HCT116 (cell line): ENCODE results near the gene ACTN1. TPM values are rescaled to one million over a fixed set of nuclear protein-coding genes. Genes with fewer than 3 reads are reported as not detected.

Experiments used
- ATAC-seq: fragments of 200-7000 bp; cut with Tn5 transposase; 2 replicates; pipeline ENCODE4 v1.9.1; 2020; ENCODE audit warnings: mild to moderate bottlenecking, moderate library complexity
- BruUV-seq: library from RNA; stranded (reverse); fragments of 400-500 nt; replicated peaks from 2 replicates; lab custom pipeline; 2021; lab: Mats Ljungman, UMichigan
- CTCF ChIA-PET: fragments of 300-600 bp; sonication (Branson Sonifier 250); formaldehyde crosslinking; loops from one replicate; lab custom pipeline; 2021; ENCODE audit warnings: antibody characterized with exemption; lab: Charles Lee
- POLR2A ChIA-PET: fragments of 300-600, 350-600 bp; sonication (Branson Sonifier 250); formaldehyde crosslinking; loops from one replicate; lab custom pipeline; 2021; ENCODE audit warnings: antibody characterized with exemption; lab: Charles Lee
- RAD21 ChIA-PET, 2 experiments: fragments of 300-600 bp; sonication (Branson Sonifier 250); formaldehyde crosslinking; loops; one replicate each; lab custom pipeline; 2023; ENCODE audit warnings: low total read pairs in 2 of 2; ENCODE audit not compliant: uncharacterized antibody in 2 of 2, unreplicated experiment in 2 of 2, low non-redundant PET in 1 of 2; lab: Charles Lee
- DNase-seq: peaks from one replicate; pipeline ENCODE4 v3.0.0-alpha.2; 2010; ENCODE audit warnings: low read depth, low spot score
- H2AFZ ChIP-seq: fragments of 200-600 bp; shearing (Covaris generic), sonication (generic); 2 replicates; pipeline ENCODE4 v1.6.1; 2017; ENCODE audit warnings: low read depth, mixed run types, mixed read lengths, antibody characterized with exemption, low read length; ENCODE audit not compliant: poor library complexity, severe bottlenecking
- H3K27ac ChIP-seq: 2 replicates; pipeline ENCODE4 v1.5.1; 2012; ENCODE audit warnings: low read depth, low read length
- H3K27me3 ChIP-seq: fragments of 200-600 bp; sonication (generic); 2 replicates; pipeline ENCODE4 v1.6.1; 2016; ENCODE audit warnings: mixed run types, low read length, mixed read lengths; ENCODE audit not compliant: insufficient read depth
- H3K36me3 ChIP-seq, 2 experiments: fragments of 200-500 bp in 1 of 2; fragments of 200-600 bp in 1 of 2; sonication (Bioruptor generic) in 1 of 2; sonication (generic) in 1 of 2; 2 replicates each; pipeline versions ENCODE4 v1.5.1 to v1.6.1; 2014 to 2016; ENCODE audit warnings: low read length in 2 of 2, inconsistent platforms in 1 of 2, mixed read lengths in 1 of 2, mixed run types in 1 of 2; ENCODE audit not compliant: insufficient read depth in 2 of 2, control insufficient read depth in 1 of 2
- H3K4me1 ChIP-seq, 2 experiments: fragments of 200-600 bp in 1 of 2; sonication (generic) in 1 of 2; 2 replicates each; pipeline versions ENCODE4 v1.5.1 to v1.6.1; 2012 to 2017; ENCODE audit warnings: low read length in 2 of 2, inconsistent platforms in 1 of 2, mild to moderate bottlenecking in 1 of 2, mixed read lengths in 1 of 2, mixed run types in 1 of 2, moderate library complexity in 1 of 2; ENCODE audit not compliant: insufficient read depth in 2 of 2, control insufficient read depth in 1 of 2
- H3K4me2 ChIP-seq: fragments of 200-600 bp; sonication (generic); 2 replicates; pipeline ENCODE4 v1.6.1; 2017; ENCODE audit warnings: mixed run types, low read length, mixed read lengths
- H3K4me3 ChIP-seq, 2 experiments: fragments of 200-600 bp in 1 of 2; sonication (generic) in 1 of 2; replicated peaks in 1 of 2; 2 replicates each; pipeline ENCODE4 v1.5.1; 2011 to 2016; ENCODE audit warnings: low read length in 2 of 2, control low read depth in 1 of 2, low read depth in 1 of 2, mild to moderate bottlenecking in 1 of 2, mixed read lengths in 1 of 2, mixed run types in 1 of 2
- H3K79me2 ChIP-seq: fragments of 200-600 bp; sonication (generic); 2 replicates; pipeline ENCODE4 v1.6.1; 2017; ENCODE audit warnings: mild to moderate bottlenecking, mixed run types, low read length, moderate library complexity, mixed read lengths; ENCODE audit not compliant: insufficient read depth
- H3K9ac ChIP-seq: fragments of 200-600 bp; sonication (generic); 2 replicates; pipeline ENCODE4 v1.6.1; 2016; ENCODE audit warnings: low read length, mixed read lengths
- H3K9me2 ChIP-seq: fragments of 200-600 bp; sonication (generic), shearing (Covaris generic); 2 replicates; pipeline ENCODE4 v1.6.1; 2017; ENCODE audit warnings: mixed run types, mild to moderate bottlenecking, moderate library complexity; ENCODE audit not compliant: insufficient read depth
- H3K9me3 ChIP-seq, 2 experiments: fragments of 200-500 bp in 1 of 2; fragments of 200-600 bp in 1 of 2; sonication (Bioruptor generic) in 1 of 2; sonication (generic) in 1 of 2; 2 replicates each; pipeline ENCODE4 v1.6.1; 2014 to 2017; ENCODE audit warnings: low read length in 2 of 2, mixed read lengths in 2 of 2, inconsistent platforms in 1 of 2, low read depth in 1 of 2, mild to moderate bottlenecking in 1 of 2, mixed run types in 1 of 2, moderate library complexity in 1 of 2; ENCODE audit not compliant: control insufficient read depth in 1 of 2, insufficient read depth in 1 of 2
- H4K20me1 ChIP-seq: fragments of 200-600 bp; sonication (generic), shearing (Covaris generic); 2 replicates; pipeline ENCODE4 v1.6.1; 2017; ENCODE audit warnings: mixed run types, mild to moderate bottlenecking, moderate library complexity; ENCODE audit not compliant: insufficient read depth
- ATF3 ChIP-seq: IDR thresholded peaks from 2 replicates; pipeline ENCODE4 v1.6.1; 2012
- EGR1 ChIP-seq: IDR thresholded peaks from 2 replicates; pipeline ENCODE4 v1.6.1; 2012; ENCODE audit warnings: low read depth
- ELF1 ChIP-seq: IDR thresholded peaks from 2 replicates; pipeline ENCODE4 v1.6.1; 2012; ENCODE audit warnings: low read depth, borderline replicate concordance
- EZH2 ChIP-seq: fragments of 200-600 bp; sonication (generic); IDR thresholded peaks from 2 replicates; pipeline ENCODE4 v1.6.1; 2017; ENCODE audit warnings: antibody characterized with exemption, mixed run types
- JUND ChIP-seq: IDR thresholded peaks from 2 replicates; pipeline ENCODE4 v1.6.1; 2012
- MAX ChIP-seq: IDR thresholded peaks from 2 replicates; pipeline ENCODE4 v1.6.1; 2012
- POLR2A ChIP-seq: IDR thresholded peaks from 2 replicates; pipeline ENCODE4 v1.7.0; 2011; ENCODE audit warnings: borderline replicate concordance; ENCODE audit not compliant: insufficient read depth, insufficient read length; ENCODE audit errors: extremely low read depth
- POLR2AphosphoS5 ChIP-seq: IDR thresholded peaks from 2 replicates; pipeline ENCODE4 v1.6.1; 2011; ENCODE audit warnings: mild to moderate bottlenecking, low read depth, low read length, moderate library complexity
- RAD21 ChIP-seq: IDR thresholded peaks from 2 replicates; pipeline ENCODE4 v1.6.1; 2012; ENCODE audit warnings: low read depth, mild to moderate bottlenecking
- SIN3A ChIP-seq: IDR thresholded peaks from 2 replicates; pipeline ENCODE4 v1.6.1; 2012; ENCODE audit warnings: low read depth
- SP1 ChIP-seq: IDR thresholded peaks from 2 replicates; pipeline ENCODE4 v1.6.1; 2012; ENCODE audit warnings: low read depth
- TCF7L2 ChIP-seq: IDR thresholded peaks from 2 replicates; pipeline ENCODE4 v1.7.0; 2011; ENCODE audit warnings: borderline replicate concordance, inconsistent platforms; ENCODE audit not compliant: insufficient read depth, insufficient read length; ENCODE audit errors: extremely low read depth
- YY1 ChIP-seq: IDR thresholded peaks from 2 replicates; pipeline ENCODE4 v1.6.1; 2011; ENCODE audit warnings: low read length, low read depth, moderate library complexity, mild to moderate bottlenecking; ENCODE audit not compliant: insufficient replicate concordance; ENCODE audit errors: extremely low read depth
- ZFX ChIP-seq: fragments of 450-650 bp; IDR thresholded peaks from 2 replicates; pipeline ENCODE4 v1.6.1; 2017
- ZNF274 ChIP-seq: fragments of 200-500 bp; sonication (Bioruptor generic); IDR thresholded peaks from 2 replicates; pipeline ENCODE4 v1.6.1; 2014; ENCODE audit warnings: mild to moderate bottlenecking, low read depth, low read length, inconsistent platforms
- intact Hi-C: fragments of 100-400 bp; cut with micrococcal nuclease; formaldehyde crosslinking; loops from 2 replicates; pipeline ENCODE4 v1.10.0; 2022
- total RNA-seq: library from RNA; stranded (reverse); gene quantifications from one replicate; pipeline ENCODE4 v1.2.1, GENCODE V29; 2021; ENCODE audit not compliant: unreplicated experiment
- TF ChIP-seq, protein P1 (sequence below): IDR thresholded peaks from 2 replicates; pipeline ENCODE4 v1.6.1; 2011; ENCODE audit warnings: mild to moderate bottlenecking, low read length, moderate library complexity; ENCODE audit not compliant: insufficient replicate concordance; ENCODE audit errors: extremely low read depth
- TF ChIP-seq, protein P2 (sequence below): IDR thresholded peaks from 2 replicates; pipeline ENCODE4 v1.6.1; 2012; ENCODE audit warnings: low read depth
- TF ChIP-seq, protein P3 (sequence below), 3 experiments: fragments of 200-600 bp in 1 of 3; sonication (generic) in 1 of 3; IDR thresholded peaks in 2 of 3; conservative IDR thresholded peaks in 1 of 3; 2 replicates each; pipeline ENCODE4 v1.5.1; 2012 to 2017; ENCODE audit warnings: low read depth in 2 of 3, low read length in 2 of 3, antibody characterized with exemption in 1 of 3, borderline replicate concordance in 1 of 3, control low read depth in 1 of 3, mild to moderate bottlenecking in 1 of 3, mixed read lengths in 1 of 3, mixed run types in 1 of 3, moderate library complexity in 1 of 3; ENCODE audit not compliant: insufficient read depth in 1 of 3

The ACTN1 gene
- total RNA-seq, 1 experiment from 2014 or later: 123 TPM

DNA sequence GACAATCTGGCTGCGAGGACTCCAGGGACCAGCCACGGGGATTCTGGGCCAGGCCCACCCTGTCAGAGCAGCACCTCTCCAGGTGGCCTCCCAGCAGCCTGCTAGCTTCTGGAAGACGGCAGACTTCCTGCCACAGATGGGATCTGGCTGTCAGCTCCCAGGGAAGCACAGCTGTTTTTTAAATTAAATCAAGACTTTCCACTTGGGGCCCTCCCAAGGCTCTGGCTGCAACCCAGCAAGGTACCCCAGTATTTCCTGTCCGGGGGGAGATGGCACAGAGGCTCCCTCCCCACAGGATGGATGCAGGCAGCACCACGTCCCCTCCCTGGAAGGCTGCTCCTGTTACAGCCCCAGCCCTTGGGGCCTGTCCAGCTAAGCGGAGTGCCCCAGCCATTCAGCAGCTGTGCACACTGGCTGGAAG, 56.9 kb downstream of the ACTN1 start:
- RAD21 ChIA-PET: no interaction called here
- no peaks in the 10 kb centered on the region for H3K9me2 ChIP-seq
- H3K36me3 ChIP-seq: peaks cover 12 to 36% of the 10 kb centered on the region in 2 experiments; a peak in 3 of 4 replicates
- TF ChIP-seq YY1 (no peak), RAD21 (no peak), TCF7L2 (no peak), POLR2A (no peak), SIN3A (no peak), ATF3 (no peak), JUND (no peak), ELF1 (no peak), SP1 (no peak), ZNF274 (no peak), EZH2 (no peak), ZFX (no peak), POLR2AphosphoS5 (no peak), MAX (no peak), EGR1 (no peak)
- TF ChIP-seq, protein P1, sequence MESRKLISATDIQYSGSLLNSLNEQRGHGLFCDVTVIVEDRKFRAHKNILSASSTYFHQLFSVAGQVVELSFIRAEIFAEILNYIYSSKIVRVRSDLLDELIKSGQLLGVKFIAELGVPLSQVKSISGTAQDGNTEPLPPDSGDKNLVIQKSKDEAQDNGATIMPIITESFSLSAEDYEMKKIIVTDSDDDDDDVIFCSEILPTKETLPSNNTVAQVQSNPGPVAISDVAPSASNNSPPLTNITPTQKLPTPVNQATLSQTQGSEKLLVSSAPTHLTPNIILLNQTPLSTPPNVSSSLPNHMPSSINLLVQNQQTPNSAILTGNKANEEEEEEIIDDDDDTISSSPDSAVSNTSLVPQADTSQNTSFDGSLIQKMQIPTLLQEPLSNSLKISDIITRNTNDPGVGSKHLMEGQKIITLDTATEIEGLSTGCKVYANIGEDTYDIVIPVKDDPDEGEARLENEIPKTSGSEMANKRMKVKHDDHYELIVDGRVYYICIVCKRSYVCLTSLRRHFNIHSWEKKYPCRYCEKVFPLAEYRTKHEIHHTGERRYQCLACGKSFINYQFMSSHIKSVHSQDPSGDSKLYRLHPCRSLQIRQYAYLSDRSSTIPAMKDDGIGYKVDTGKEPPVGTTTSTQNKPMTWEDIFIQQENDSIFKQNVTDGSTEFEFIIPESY: no peak
- TF ChIP-seq, protein P2, sequence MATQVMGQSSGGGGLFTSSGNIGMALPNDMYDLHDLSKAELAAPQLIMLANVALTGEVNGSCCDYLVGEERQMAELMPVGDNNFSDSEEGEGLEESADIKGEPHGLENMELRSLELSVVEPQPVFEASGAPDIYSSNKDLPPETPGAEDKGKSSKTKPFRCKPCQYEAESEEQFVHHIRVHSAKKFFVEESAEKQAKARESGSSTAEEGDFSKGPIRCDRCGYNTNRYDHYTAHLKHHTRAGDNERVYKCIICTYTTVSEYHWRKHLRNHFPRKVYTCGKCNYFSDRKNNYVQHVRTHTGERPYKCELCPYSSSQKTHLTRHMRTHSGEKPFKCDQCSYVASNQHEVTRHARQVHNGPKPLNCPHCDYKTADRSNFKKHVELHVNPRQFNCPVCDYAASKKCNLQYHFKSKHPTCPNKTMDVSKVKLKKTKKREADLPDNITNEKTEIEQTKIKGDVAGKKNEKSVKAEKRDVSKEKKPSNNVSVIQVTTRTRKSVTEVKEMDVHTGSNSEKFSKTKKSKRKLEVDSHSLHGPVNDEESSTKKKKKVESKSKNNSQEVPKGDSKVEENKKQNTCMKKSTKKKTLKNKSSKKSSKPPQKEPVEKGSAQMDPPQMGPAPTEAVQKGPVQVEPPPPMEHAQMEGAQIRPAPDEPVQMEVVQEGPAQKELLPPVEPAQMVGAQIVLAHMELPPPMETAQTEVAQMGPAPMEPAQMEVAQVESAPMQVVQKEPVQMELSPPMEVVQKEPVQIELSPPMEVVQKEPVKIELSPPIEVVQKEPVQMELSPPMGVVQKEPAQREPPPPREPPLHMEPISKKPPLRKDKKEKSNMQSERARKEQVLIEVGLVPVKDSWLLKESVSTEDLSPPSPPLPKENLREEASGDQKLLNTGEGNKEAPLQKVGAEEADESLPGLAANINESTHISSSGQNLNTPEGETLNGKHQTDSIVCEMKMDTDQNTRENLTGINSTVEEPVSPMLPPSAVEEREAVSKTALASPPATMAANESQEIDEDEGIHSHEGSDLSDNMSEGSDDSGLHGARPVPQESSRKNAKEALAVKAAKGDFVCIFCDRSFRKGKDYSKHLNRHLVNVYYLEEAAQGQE: no peak
- TF ChIP-seq, protein P3, sequence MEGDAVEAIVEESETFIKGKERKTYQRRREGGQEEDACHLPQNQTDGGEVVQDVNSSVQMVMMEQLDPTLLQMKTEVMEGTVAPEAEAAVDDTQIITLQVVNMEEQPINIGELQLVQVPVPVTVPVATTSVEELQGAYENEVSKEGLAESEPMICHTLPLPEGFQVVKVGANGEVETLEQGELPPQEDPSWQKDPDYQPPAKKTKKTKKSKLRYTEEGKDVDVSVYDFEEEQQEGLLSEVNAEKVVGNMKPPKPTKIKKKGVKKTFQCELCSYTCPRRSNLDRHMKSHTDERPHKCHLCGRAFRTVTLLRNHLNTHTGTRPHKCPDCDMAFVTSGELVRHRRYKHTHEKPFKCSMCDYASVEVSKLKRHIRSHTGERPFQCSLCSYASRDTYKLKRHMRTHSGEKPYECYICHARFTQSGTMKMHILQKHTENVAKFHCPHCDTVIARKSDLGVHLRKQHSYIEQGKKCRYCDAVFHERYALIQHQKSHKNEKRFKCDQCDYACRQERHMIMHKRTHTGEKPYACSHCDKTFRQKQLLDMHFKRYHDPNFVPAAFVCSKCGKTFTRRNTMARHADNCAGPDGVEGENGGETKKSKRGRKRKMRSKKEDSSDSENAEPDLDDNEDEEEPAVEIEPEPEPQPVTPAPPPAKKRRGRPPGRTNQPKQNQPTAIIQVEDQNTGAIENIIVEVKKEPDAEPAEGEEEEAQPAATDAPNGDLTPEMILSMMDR (IDR thresholded peaks at IDR 0.05 in 2 of 3, conservative IDR thresholded peaks at IDR 0.05 in 1 of 3; ENCODE audit: borderline replicate concordance in 1 of 3, insufficient read depth in 1 of 3, low read depth in 2 of 3, low read length in 2 of 3): no peak
- H2AFZ ChIP-seq: no peak overlapping the region
- H3K27ac ChIP-seq: no peak overlapping the region
- ATAC-seq: no peak; the same call in 1 of the 2 replicates
- no peaks in the 10 kb centered on the region for H4K20me1 ChIP-seq
- POLR2A ChIA-PET: no interaction called here
- BruUV-seq: no TSS peak
- intact Hi-C loops: no loop called here
- H3K27me3 ChIP-seq: no peaks in the 10 kb centered on the region
- H3K9me3 ChIP-seq: peaks cover 5 to 9% of the 10 kb centered on the region in 2 experiments; a peak in 2 of 4 replicates
- peaks cover 34% of the 10 kb centered on the region; the same call in 1 of the 2 replicates for H3K79me2 ChIP-seq
- H3K4me1 ChIP-seq: peaks cover 0 to 5% of the 10 kb centered on the region in 2 experiments; a peak in 1 of 4 replicates
- H3K9ac ChIP-seq: no peak overlapping the region
- H3K4me3 ChIP-seq: no peak overlapping the region
- no peak for DNase-seq
- H3K4me2 ChIP-seq: no peak overlapping the region
- CTCF ChIA-PET: interaction anchor here (1.0 kb wide), 2 partner anchors 10 to 11 kb away, joined by 3 read pairs; no protein-coding TSS in a partner anchor
